Heart right ventricle (tissue), 16 donors: ENCODE data around the gene NUAK1. TPM values are rescaled to one million over a fixed set of nuclear protein-coding genes. Genes with fewer than 3 reads are reported as not detected.
A peak's percentile ranks its signal among the peaks of the same experiment; 100 is the strongest.

Experiments used
- ATAC-seq, 8 donors: fragments of 200-7000 bp; cut with Tn5 transposase; one replicate each; pipeline ENCODE4 v1.9.1; 2020; ENCODE audit warnings: mild to moderate bottlenecking in 8 of 8, moderate library complexity in 8 of 8, moderate number of reproducible peaks in 1 of 8
- DNase-seq, 2 donors: peaks; one replicate each; pipeline ENCODE4 v3.0.0-alpha.2; 2020
- H3K27ac ChIP-seq, 10 donors: fragments of 200-600 bp; sonication (generic) in 2 of 10; one replicate each; pipeline versions ENCODE4 v1.5.0 to v1.8.0; 2020 to 2022; ENCODE audit warnings: mild to moderate bottlenecking in 3 of 10
- H3K27me3 ChIP-seq, 7 donors: fragments of 200-600 bp; one replicate each; pipeline ENCODE4 v1.8.0; 2021 to 2022; ENCODE audit warnings: mild to moderate bottlenecking in 2 of 7
- H3K36me3 ChIP-seq, 9 donors: fragments of 200-600 bp; sonication (generic) in 1 of 9; one replicate each; pipeline versions ENCODE4 v1.5.0 to v1.8.0; 2020 to 2022; ENCODE audit warnings: mild to moderate bottlenecking in 2 of 9
- H3K4me1 ChIP-seq, 9 donors: fragments of 200-600 bp; sonication (generic) in 1 of 9; one replicate each; pipeline versions ENCODE4 v1.5.0 to v1.8.0; 2020 to 2022; ENCODE audit warnings: mild to moderate bottlenecking in 4 of 9
- H3K4me3 ChIP-seq, 10 donors: fragments of 200-600 bp; sonication (generic) in 2 of 10; one replicate each; pipeline versions ENCODE4 v1.5.0 to v1.8.0; 2020 to 2022; ENCODE audit warnings: mild to moderate bottlenecking in 7 of 10, moderate library complexity in 2 of 10
- H3K9me3 ChIP-seq, 11 donors: fragments of 200-600 bp in 10 of 11; sonication (generic) in 2 of 11; one replicate each; pipeline versions ENCODE4 v1.5.0 to v1.8.0; 2013 to 2022; ENCODE audit warnings: mild to moderate bottlenecking in 2 of 11, control low read depth in 1 of 11, moderate library complexity in 1 of 11
- CTCF ChIP-seq, 9 donors: fragments of 200-600 bp; sonication (generic) in 2 of 9; IDR thresholded peaks; one replicate each; pipeline versions ENCODE4 v1.5.0 to v1.8.0; 2021 to 2022; ENCODE audit warnings: antibody characterized with exemption in 9 of 9, mild to moderate bottlenecking in 5 of 9, moderate library complexity in 1 of 9
- WGBS, 2 donors: extraction: QIAGEN DNeasy Blood & Tissue Kit; methylation state at CpG; one replicate each; pipeline ENCODE4 v1.1.7; 2013; ENCODE audit warnings: inconsistent platforms in 1 of 2; 5-methylcytosine and 5-hydroxymethylcytosine counted together
- intact Hi-C, 10 donors: fragments of 100-400 bp; cut with DNase I; formaldehyde crosslinking; loops; one replicate each; pipeline versions ENCODE4 v1.11.1 to v1.14.2; 2022
- polyA plus RNA-seq, 2 donors: library from polyadenylated mRNA; stranded (reverse); fragments of 200-250 nt; gene quantifications; one replicate each; pipeline ENCODE4 v1.2.3, GENCODE V29; 2013
- total RNA-seq, 10 donors: library from RNA; stranded (reverse); fragmentation: NEBNext Ultra II Directional in 3 of 10; extraction: Animal tissue kit (Norgen Biotek cat#: 25700) in 3 of 10; gene quantifications; one replicate each; pipeline versions ENCODE4 v1.2.1 to v1.2.4, GENCODE V29; 2021 to 2023
- donor health status: Arrhythmogenic right ventricular cardiomyopathy.
- donor health status: ischemic (EF 13 %, LVEDD 7.1; RV severe dilation, severe dysfunction).
- donor health status: healthy with polysubstance abuse.
- donor health status: DM: no; HTN: yes; CAD: no.
- donor health status: DM: no; HTN: no; CAD: no.
- donor health status: ischemic (EF 25% LVEDD 6.9; RV normal size, moderate dysfunction).
- donor health status: ischemic (EF 25% LVEDD 5.7; RV mildly dilated, moderate dysfunction).
- donor health status: healthy.
- donor health status: DM: yes; HTN: yes; CAD: no.
- donor health status: Ischemic cardiomyopathy.
- donor health status: ischemic (EF 35%, LVEDD 5.7; RV mildly dilated, moderate dysfunction).
- donor health status: nonischemic (EF 11% LVEDD 7.7; RV severe dilation, severe dysfunction).
- donor health status: DM: yes; HTN: yes; CAD: no.
- donor health status: PGD.
- donor health status: ischemic (EF 29% LVEDD 5.4; RV normal size, mild dysfunction).
- donor health status: nonischemic (EF 23%, LVEDD 6.1; RV moderate dilation, normal function).

The NUAK1 gene
- total and polyA plus RNA-seq, 12 donors, result 9.8 to 59.0 (median 44.8) TPM

- Histone ChIP-seq H3K36me3 (no peaks in the 10 kb centered on the region), H3K4me3 (no peak overlapping the region), H3K27me3 (no peaks in the 10 kb centered on the region), H3K9me3 (no peaks in the 10 kb centered on the region), H3K27ac (no peak overlapping the region), H3K4me1 (peaks cover 0 to 27% (median 5%) of the 10 kb centered on the region in 9 donors)
- intact Hi-C loops, result no loop called here
- TF ChIP-seq CTCF (IDR thresholded peaks at IDR 0.05), result no peak
- 59 to 71% methylated on average over 3 of the region's 3 CpGs for WGBS, 2 donors
- ATAC-seq (peak in 2 of 8 donors; percentile 34 to 43), DNase-seq (no peak)
Measured at GRCh38 chr12:106176560-106176959, 37.8 kb upstream of the NUAK1 start.

- ATAC-seq, result no peak
- intact Hi-C loops, result no loop called here
- no peak for TF ChIP-seq CTCF (IDR thresholded peaks at IDR 0.05)
- H3K9me3 ChIP-seq, result no peaks in the 10 kb centered on the region
- whole genome bisulfite sequencing, 2 donors, result 78 to 79% methylated on average over 5 of the region's 5 CpGs
- no peak for DNase-seq
- H3K27ac ChIP-seq, result no peak overlapping the region
- no peak overlapping the region for H3K4me3 ChIP-seq
- H3K4me1 ChIP-seq, result peaks cover 0 to 26% (median 5%) of the 10 kb centered on the region in 9 donors
- H3K27me3 ChIP-seq, result no peaks in the 10 kb centered on the region
- no peaks in the 10 kb centered on the region for H3K36me3 ChIP-seq
Measured at GRCh38 chr12:106174876-106175275, 36.1 kb upstream of the NUAK1 start.

GRCh38 chr12:106173442-106173841 lies 34.7 kb upstream of the NUAK1 start:
- TF ChIP-seq CTCF (IDR thresholded peaks at IDR 0.05), result no peak
- no peak overlapping the region for H3K4me3 ChIP-seq
- intact Hi-C loops, result no loop called here

GRCh38 chr12:106171117-106171750 lies 32.5 kb upstream of the NUAK1 start:
- H3K36me3 ChIP-seq, result no peaks in the 10 kb centered on the region
- no peak for ATAC-seq
- no peaks in the 10 kb centered on the region for H3K4me1 ChIP-seq
- intact Hi-C loops, result no loop called here
- no peak for DNase-seq
- H3K4me3 ChIP-seq, result no peak overlapping the region
- TF ChIP-seq CTCF (IDR thresholded peaks at IDR 0.05), result peak in 1 of 9 donors; percentile 10
- H3K27me3 ChIP-seq, result no peaks in the 10 kb centered on the region
- 87 to 92% methylated on average over 4 of the region's 4 CpGs for WGBS, 2 donors
- H3K9me3 ChIP-seq, result peaks cover 0 to 16% (median 0%) of the 10 kb centered on the region in 11 donors
- no peak overlapping the region for H3K27ac ChIP-seq

More at GRCh38 chr12:106173442-106173841, 34.7 kb upstream of the NUAK1 start:
- Histone ChIP-seq H3K9me3 (peaks cover 0 to 7% (median 0%) of the 10 kb centered on the region in 11 donors), H3K36me3 (no peaks in the 10 kb centered on the region), H3K4me1 (peaks cover 0 to 15% (median 0%) of the 10 kb centered on the region in 9 donors), H3K27me3 (no peaks in the 10 kb centered on the region), H3K27ac (no peak overlapping the region)
- WGBS, 2 donors, result 61 to 79% methylated on average over 1 of the region's 1 CpG
- DNase-seq, result no peak
- no peak for ATAC-seq
